ENCODE data around the gene FAM216A. TPM values are rescaled to one million over a fixed set of nuclear protein-coding genes. Genes with fewer than 3 reads are reported as not detected.

FAM216A gene
- total and polyA plus RNA-seq, 9 of the 15 experiments (the other 6 are each of a cell fraction or from before 2014, with no cell fraction given) = 17.2 to 96.9 (median 48.5) TPM

- no peak for TF ChIP-seq SREBF2 (CRISPR knock-in tag; IDR thresholded peaks at IDR 0.05)
- no peak for TF ChIP-seq TSC22D4 (tag; IDR thresholded peaks at IDR 0.05)
- TF ChIP-seq ARID4B (CRISPR knock-in tag; IDR thresholded peaks at IDR 0.05) = peak; percentile 95
- no peak for TF ChIP-seq GTF2F1 (IDR thresholded peaks at IDR 0.05; ENCODE audit: low read depth, low read length)
- peak; percentile 50; the same call in 1 of the 2 replicates for TF ChIP-seq PHB (CRISPR knock-in tag; IDR thresholded peaks at IDR 0.05)
- peak; percentile 6; the same call in 1 of the 2 replicates for TF ChIP-seq CBFA2T3 (IDR thresholded peaks at IDR 0.05)
- TF ChIP-seq ZNF589 (CRISPR knock-in tag; IDR thresholded peaks at IDR 0.05; ENCODE audit: low read depth) = no peak
- peak; percentile 72 for TF ChIP-seq ZBTB33 (CRISPR knock-in tag; IDR thresholded peaks at IDR 0.05)
- no peak for TF ChIP-seq HNRNPL (IDR thresholded peaks at IDR 0.05; ENCODE audit: low read depth, low read length)
- no peak for TF ChIP-seq EHMT2 (IDR thresholded peaks at IDR 0.05)
- TF ChIP-seq VEZF1 (CRISPR knock-in tag; IDR thresholded peaks at IDR 0.05) = peak; percentile 77
- peak; percentile 19; the same call in 1 of the 2 replicates for TF ChIP-seq TCF3 (CRISPR knock-in tag; IDR thresholded peaks at IDR 0.05)
- peak; percentile 42 for TF ChIP-seq NUFIP1 (IDR thresholded peaks at IDR 0.05; ENCODE audit: partially characterized antibody)
- peak; percentile 60 for TF ChIP-seq CC2D1A (IDR thresholded peaks at IDR 0.05)
- TF ChIP-seq ELF1 (tag; IDR thresholded peaks at IDR 0.05) = peak; percentile 99
- TF ChIP-seq DEAF1 (CRISPR knock-in tag; IDR thresholded peaks at IDR 0.05) = peak; percentile 87
- no peak for TF ChIP-seq SAFB2 (IDR thresholded peaks at IDR 0.05; ENCODE audit: borderline replicate concordance, low read depth, low read length, severe bottlenecking)
- peak; percentile 98 to 99 for TF ChIP-seq ETV6 (IDR thresholded peaks at IDR 0.05; ENCODE audit: borderline replicate concordance in 1 of 2, low read depth in 2 of 2, low read length in 1 of 2)
- TF ChIP-seq ETV6 (CRISPR knock-in tag; IDR thresholded peaks at IDR 0.05; ENCODE audit: borderline replicate concordance) = no peak; the same call in 1 of the 2 replicates
- TF ChIP-seq NFRKB (IDR thresholded peaks at IDR 0.05; ENCODE audit: low read depth) = 0 out of 2 replicates have a peak, but pooled peaks have one; percentile 29
Observed at GRCh38 chr12:110449799-110450497, 18.7 kb upstream of the FAM216A start, which contains the start of gene ARPC3 (continued).

Data from K562 (cell line).